Dermis microvascular lymphatic vessel endothelial cell (primary cell): Measurements from ENCODE around the gene PPM1F. TPM values are rescaled to one million over a fixed set of nuclear protein-coding genes. Genes with fewer than 3 reads are reported as not detected.
"Not testable (repeated sequence)": the region's sequence is repeated elsewhere in the genome, so short reads cannot be mapped to it uniquely, and the experiment has no call there.

ENCODE experiments used
- DNase-seq, 2 donors: peaks; one replicate each; pipeline versions ENCODE4 v3.0.0 to v3.0.0-alpha.2; 2010; ENCODE audit warnings: low read depth in 2 of 2
- total RNA-seq: library from RNA; depleted of rRNA; stranded (reverse); fragments of >200 nt; gene quantifications from 2 replicates; pipeline ENCODE4 v1.2.1, GENCODE V29; 2014

Gene PPM1F
- total RNA-seq, 1 donor from 2014 or later: 117 TPM

DNA sequence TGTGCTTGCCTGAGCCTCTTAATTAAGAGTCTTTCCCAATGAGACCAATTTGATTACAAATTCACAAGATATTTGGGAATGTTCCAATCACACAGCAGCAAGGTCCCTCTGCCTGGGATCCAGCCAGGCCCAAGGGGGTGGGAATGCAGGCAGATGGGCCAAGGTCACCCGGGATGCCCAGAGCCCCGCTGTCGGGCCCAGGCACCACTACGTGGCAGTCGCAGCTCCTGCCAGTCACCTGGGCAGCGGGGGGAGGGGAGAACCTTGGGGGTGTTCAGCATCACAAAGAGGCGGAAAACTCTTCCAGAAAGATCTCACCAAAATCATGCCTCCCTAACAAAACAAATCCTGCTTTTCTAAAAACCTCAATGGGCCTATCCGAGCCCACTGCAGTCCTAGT is 30.9 kb downstream of the PPM1F start:
- DNase-seq: no peak

GRCh38 chr22:21921184-21921721 is 31.4 kb downstream of the PPM1F start:
- DNase-seq: no peak

- no peak for DNase-seq
These were observed 32.1 kb downstream of the PPM1F start for GRCh38 chr22:21920341-21921183.

- DNase-seq: no peak
These were observed 32.9 kb downstream of the PPM1F start for GRCh38 chr22:21919526-21920307.

DNA sequence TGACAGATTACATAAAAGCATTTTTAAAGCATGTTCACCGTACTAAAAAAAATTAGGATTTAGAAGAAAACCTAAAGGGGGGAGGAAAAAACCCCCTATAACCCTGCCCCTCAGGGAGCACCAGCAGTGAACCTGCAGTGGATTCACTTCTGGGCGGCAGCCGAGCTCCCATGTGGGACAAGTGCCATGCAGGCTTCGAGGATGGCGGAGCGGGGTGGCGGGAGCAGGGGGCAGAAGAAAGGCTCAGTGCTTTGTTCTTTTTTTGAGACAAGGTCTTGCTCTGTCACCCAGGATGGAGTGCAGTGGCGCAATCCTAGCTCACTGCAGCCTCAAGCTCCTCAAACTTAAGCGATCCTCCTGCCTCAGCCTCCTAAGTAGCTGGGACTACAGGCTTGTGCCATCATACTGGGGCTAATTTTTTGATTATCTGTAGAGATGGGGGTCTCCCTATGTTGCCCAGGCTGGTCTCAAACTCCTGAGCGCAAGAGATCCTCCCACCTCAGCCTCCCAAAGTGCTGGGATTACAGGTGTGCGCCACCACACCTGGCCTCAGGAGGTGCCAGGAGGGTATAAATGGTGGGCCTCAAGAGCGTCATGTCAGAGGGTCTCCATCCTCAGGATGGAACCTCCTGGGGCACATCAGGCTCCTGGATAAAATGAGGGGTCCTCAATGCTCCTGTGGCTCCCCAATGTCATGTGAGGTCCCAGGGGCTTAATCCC is 34.0 kb downstream of the PPM1F start:
- no peak for DNase-seq

GRCh38 chr22:21917959-21918261 is 34.7 kb downstream of the PPM1F start:
- no peak for DNase-seq

DNA sequence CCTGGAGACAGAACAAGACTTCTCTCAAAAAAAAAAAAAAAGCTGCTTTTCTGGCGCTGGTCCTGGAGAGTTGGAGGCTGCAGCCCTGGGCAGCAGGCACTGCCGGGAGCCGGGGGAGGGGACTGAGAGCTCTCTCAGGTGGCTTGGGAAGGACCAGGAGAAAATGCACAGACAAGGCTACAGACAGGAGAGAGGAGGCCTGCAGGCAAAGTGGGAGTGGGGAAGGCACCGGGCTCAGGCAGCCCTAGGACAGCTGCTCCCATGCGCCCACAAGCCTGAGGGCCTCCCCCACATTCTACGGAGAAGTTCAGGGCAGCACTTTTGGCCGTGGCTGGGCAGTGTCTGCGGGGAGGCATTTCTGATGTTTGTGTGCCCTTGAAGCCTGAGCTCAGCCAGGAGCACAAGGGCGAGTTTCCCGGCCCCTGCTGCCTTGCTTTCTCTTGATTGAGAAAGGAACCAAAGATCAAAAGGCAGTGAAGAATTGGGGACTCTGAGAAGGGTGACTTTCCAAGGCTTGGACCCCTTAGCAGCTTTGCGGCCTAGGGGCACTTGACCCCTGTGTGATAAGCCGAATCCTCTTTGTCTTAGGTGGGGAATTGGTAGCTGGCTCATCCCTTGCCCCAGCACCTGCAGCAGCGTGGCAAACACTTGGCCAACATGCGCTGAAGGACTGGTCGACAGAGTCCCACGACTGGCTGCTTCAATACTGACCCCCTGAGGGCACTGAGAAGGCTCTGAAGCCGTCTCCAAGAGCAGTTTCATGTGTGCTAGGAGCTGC is 35.3 kb downstream of the PPM1F start:
- no peak for DNase-seq

DNA sequence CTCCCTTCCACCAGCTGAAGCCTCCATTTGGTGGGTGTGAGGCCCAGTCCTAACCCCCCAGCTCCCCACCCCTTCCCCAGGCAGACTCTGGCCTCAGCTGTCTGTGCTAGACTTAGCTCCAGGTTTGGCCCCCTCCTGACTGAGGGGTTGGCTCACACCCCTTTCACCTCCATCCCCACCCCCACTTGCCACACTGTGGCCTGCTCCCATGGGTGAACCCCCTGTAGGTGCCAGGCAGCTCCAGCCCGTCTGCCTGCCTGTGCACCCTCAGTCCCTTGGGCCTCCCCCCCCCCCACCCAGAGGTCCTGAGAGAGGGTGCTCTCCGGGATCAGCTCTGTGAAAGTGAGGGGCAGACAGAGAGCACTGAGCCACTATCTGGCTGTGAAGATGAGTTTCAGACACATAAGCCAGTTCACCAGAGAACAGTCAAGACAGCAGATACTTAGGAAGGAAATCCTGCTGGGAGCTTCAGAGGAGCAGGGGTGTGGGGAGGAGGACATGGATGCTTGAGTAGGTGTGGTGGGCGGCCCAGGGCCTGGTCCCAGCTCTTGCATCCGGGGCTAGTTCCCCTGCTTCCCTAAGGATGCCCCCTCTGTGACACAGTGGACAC is 36.2 kb downstream of the PPM1F start:
- no peak for DNase-seq

- no peak for DNase-seq
These were observed 36.9 kb downstream of the PPM1F start for GRCh38 chr22:21915624-21916308.

GRCh38 chr22:21914033-21914642 is 38.5 kb downstream of the PPM1F start:
- not testable (repeated sequence) for DNase-seq

DNA sequence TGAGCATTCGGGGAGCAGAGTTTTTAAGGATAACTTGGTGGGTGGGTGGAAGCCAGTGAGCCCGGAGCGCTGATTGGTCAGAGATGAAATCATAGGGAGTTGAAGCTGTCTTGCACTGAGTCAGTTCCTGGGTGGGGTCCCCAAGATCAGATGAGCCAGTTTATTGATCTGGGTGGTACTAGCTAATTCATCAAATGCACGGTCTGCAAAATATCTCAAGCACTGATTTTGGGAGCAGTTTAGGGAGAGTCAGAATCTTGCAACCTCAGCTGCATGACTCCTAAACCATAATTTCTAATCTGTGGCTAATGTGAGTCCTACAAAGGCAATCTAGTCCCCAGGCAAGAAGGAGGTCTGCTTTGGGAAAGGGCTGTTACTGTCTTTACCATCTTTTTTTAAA is 42.3 kb downstream of the PPM1F start:
- DNase-seq: not testable (repeated sequence)

DNA sequence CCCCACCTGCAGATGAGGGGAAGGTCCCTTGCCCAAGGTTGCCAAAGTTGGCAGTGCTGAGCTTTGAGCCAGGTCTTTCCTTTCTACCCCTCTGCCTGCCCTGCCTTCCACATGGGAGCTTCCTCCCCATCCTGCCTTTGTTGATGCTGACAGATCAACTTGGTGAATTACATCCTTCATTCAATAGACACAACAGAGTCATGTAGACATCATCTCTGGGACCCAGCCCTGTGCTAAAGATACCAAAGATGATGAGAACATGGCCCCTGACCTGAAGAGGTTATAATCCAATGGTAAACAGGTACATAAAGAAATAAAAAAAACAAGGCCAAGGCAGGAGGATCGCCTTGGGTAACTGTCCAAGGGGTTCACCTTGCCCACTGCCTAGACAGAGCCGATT is 42.8 kb downstream of the PPM1F start:
- DNase-seq: no peak

DNA sequence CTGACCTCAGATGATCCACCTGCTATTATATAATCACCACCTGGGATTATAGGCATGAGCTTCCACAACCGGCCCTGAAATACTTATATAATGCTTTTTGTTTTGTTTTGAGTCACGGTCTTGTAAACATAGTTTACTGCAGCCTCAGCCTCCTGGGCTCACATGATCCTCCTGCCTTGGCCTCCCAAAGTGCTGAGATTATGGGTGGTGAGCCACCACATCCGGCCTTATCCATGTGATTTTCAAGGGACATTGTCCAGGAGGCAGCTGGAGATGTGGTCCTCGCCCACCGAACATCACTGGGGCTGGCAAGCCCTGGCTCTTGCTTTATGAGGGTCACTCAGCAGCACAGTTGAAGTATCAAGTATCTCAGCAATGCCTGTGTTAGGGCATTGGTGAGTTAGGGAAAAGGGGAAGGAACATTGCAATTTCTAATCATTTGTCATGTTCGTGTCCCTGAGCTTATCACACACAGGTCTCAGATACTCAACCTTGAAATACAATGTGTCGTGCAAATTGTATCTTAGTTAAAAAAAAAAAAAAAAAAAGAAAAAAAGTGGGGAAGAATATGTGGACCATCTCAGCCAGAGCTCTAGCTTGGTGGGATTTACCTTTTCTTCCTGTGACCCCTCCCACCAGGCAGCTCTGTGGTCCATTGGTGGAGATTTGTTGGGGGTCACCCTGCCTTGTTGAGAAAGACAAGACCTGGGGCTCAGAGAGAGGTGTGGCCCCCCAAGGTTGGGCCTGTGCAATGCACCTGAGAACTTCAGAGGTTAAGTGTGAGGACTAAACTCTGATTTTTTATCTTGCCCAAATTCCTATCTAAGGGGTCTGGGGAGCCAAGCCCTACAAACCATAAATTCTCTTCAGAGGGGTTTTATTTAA is 44.8 kb downstream of the PPM1F start:
- no peak for DNase-seq

- DNase-seq: not testable (repeated sequence)
These were observed 47.4 kb downstream of the PPM1F start for GRCh38 chr22:21905234-21905633.

- no peak for DNase-seq
These were observed 48.3 kb downstream of the PPM1F start for GRCh38 chr22:21904250-21904789.

DNA sequence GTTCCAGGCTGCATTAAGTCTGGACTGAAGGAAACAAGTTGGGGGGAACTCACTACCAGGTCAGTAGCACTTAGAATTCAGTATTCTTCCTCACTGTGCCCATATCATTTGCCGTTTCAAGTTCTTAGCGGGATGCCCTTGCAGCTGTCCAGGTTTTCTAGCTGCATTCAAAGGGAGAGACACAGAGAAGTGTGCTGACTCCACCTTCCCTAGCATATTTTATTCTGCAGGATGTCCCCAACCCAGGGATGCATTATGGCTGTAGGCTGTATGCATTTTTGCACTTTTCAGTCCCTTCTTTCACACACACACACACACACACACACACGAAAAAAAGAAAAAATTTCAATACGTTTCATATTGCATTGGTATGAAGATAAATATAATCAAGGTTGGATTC is 49.4 kb downstream of the PPM1F start:
- no peak for DNase-seq

- no peak for DNase-seq
These were observed 50.2 kb downstream of the PPM1F start for GRCh38 chr22:21902296-21903087.
